HG02970 (cell line): Measurements from ENCODE around the gene WFDC5.
"Not testable (repeated sequence)": the region's sequence is repeated elsewhere in the genome, so short reads cannot be mapped to it uniquely, and the experiment has no call there.

Source experiments
- ATAC-seq: cut with Tn5 transposase; IDR thresholded peaks from one replicate; pipeline ENCODE4 v1.9.1; 2021; ENCODE audit warnings: mild to moderate bottlenecking, moderate library complexity, moderate number of reproducible peaks; ENCODE audit not compliant: unreplicated experiment, low FRiP score

Gene WFDC5

DNA sequence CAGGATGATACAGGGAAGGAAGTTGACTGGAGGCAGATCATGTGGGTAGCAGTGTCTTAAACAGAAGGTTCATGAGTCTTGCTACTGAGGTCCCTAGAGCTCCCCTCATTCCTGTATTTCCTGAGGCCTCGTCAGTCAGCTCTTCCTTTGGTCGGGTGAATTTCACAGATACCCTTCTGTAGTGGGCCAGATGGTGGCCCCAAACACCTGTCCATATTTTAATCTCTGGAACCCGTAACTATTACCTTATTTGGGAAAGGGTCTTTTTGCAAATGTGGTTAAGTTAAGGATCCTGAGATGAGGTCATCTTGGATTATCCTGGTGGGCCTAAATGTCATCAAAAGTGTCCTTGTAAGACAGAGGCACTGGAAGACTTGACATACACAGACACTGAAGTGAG is 23.6 kb downstream of the WFDC5 start:
- no peak for ATAC-seq

DNA sequence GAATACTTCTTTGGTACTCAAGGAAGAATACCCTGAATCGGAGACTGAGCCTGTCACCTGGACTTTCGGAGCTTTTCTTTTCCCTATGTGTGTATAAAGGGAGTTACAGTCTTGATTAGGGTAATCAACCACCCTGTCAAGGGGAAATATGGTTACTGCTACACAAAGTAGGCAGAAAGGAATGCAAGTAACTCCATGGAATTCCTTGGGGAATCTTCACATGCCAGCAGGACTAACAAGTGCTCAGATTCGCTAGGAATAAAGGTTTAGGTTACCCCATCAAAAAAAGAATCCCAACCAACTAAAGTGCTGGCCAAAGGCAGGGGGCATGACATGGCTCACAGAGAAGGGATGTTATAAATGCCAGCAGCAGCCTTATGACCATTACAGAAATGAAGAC is 24.5 kb downstream of the WFDC5 start:
- ATAC-seq, result no peak

DNA sequence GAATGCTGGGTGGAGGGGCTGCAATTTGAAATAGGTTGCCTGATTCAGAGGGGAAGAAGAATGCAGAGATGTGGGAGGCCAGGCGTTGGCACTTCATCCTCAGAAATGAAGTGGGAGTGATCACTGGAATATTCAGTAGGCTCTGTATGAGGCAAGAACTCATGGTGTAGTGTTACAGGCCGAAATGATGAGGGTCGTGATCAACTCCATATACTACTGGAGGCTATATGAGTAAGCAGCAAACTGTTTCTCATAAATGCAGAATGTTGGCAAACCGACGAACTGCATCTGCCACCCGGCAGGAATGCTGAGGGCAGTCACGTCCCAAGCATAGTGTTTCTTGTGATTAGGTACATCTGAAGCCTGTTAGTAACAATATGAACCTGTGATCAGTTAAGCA is 26.7 kb downstream of the WFDC5 start:
- ATAC-seq, result no peak

DNA sequence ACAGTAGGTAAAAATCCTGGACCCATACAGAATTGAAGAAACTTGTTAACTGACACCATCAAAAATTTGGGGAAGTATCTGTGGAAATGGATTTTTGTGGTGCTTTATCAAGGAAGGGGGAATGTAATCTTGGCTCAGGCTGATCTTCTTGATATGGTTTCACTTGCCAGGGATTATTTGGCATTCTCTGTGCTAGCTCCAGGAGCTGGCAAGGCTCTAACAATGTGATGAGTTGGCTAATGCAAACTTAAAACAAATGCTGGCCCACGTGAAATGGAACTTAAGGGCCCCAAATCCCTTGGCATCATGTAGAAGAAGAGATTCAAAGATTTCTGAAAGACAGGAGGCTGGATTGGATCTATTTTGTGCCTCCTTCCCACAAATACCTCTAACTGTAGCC is 27.2 kb downstream of the WFDC5 start:
- no peak for ATAC-seq

DNA sequence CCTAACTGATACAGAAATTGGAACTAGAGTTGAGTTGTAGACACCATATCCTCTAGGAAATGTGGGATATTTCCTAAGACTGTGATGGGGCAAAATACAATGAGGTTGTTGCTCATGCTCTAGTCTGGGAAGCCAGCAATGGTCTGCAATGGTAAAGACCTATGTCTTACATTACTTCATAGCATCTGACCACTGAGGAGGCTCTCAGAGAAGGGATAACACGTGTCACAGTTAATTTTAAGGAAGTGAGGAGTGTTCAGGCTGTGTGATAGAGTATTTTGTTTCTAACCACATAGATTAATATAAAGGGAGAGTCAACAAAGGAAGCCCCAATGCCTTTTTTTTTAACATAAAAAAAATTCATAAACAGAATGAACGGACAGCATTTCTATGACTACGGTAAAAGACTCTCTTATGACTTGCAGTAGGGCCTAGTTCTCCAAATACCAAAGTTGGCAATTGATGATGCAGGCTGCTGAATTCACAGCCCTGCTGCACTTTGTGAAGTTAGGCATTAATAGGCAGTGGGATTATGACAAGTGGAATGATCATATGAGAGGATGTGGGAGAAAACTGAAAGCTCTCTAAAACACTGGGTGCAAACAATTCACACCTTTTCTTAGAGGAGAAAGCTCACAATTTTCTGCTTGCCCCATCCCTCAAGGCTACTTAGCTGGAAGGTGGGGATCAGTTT is 27.7 kb downstream of the WFDC5 start:
- ATAC-seq, result no peak

DNA sequence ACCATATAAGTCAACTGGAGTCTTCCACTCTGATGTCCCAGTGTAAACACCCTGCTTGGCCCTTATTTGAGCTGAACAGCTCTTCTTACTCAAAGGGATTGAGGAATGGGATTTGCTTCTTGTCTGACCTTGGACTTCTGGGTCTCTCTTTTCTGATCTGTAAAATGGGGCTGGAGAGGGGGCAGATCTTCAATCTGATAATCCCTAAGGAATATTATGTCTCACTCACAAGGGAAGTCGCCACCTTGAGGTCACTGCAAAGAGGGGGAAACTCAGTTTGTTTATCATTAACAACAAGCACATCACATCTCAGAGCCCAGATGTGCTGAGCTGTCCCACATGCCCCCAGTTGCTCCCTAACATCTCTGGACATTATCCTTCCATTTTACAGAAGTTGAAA is 29.1 kb downstream of the WFDC5 start:
- no peak for ATAC-seq

DNA sequence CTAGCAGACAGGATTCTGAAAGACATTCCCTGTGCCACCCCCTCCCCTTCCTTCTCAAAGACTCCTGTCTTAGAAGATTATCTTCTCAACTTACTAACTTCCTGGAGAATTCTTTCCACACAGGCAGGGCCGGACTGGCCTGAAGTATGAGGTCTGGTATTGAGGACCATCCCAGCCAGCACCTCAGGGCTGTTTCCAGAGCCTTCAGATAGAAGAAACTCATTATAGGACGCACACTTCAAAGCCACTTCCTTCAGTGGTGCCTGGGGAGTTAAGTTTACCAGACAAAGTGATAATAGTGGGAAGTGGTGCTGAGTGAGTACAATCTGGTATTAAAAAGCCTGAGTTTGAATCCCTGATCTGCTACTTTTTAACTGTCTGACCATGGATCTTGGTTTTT is 29.7 kb downstream of the WFDC5 start:
- no peak for ATAC-seq

DNA sequence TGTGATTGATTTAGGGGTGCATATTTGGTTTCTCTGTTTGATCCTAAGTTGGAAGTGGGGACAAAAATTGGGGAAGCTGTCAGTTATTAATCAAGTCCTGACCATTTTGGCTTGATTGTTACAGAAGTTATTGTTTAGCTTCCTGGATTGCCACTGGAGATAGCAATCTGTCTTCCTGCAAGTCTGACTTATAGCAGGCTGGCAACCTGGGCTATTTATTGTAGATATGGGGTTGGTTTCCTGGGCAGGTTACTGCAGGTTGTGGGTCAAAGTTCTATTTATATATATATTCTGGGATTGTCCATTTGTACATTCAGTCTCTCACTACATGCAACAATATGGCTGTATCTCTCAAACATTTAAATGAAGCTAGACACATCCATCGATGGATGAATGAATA is 31.8 kb downstream of the WFDC5 start:
- ATAC-seq, result no peak

DNA sequence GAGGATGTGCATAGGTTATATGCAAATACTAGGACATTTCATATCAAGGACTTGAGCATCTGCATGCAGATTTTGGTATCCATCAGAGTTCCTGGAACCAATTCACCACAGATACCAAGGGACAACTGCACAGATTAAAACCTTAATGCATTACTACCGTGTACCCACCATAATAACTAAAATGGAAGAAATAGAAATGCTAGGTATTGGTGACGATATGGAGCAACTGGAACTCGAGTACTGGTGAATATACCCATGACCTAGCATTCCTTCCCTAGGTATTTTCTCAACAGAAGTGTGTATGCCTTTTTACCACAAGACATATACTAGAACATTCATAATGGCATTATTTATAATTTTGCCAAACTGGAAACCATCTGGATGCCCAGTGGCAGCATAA is 32.5 kb downstream of the WFDC5 start:
- no peak for ATAC-seq

DNA sequence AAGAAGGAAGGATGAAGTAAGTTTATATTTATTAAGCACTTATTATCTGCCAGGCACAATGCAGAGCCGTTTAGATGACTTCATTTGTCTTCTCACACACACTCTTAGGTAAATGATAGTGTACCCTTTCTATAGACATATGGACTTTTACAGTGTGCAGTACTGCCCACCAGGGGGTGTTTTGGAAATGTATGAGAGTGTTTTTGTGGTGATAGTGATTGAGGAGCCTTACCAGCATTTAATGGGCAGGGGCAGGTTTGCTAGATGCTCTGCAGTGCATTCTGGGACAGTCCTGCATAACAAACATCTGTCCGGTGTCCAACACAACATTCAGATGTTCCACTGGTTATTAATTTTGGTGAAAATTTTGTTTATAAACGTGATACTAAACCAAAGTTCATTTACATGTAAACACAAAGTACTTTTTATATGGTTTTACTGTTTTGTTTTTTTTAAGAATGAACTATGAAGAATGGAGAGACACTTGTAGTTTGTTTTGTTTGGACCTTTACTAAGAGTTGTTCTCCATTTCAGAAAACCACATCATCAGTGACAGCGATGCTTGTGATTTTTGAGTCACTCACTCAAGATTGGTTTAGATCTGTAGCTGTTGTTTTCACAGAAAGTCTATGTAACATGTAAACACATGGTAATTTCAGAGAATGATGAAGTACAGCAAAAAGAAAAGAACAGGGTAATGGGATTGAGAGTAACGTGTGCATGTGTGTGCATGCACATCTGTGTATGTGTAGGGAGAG is 33.9 kb downstream of the WFDC5 start:
- ATAC-seq, result no peak

DNA sequence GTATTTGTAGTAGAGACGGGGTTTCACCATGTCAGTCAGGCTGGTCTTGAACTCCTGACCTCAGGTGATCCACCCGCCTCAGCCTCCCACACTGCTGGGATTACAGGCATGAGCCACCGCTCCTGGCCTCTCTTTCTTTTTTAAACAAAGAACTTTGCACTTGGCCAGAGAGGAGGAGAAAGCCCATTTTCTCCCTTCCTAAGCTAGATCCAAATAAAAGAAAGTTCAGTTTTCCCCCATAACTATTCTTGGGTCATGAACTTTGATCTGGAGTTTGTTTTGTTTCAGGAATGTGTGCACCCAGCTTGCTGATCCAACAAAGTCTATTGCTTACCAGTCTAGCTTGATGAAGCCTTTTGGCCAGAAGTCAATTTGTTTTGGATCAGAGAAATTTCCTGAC is 37.4 kb downstream of the WFDC5 start:
- no peak for ATAC-seq

DNA sequence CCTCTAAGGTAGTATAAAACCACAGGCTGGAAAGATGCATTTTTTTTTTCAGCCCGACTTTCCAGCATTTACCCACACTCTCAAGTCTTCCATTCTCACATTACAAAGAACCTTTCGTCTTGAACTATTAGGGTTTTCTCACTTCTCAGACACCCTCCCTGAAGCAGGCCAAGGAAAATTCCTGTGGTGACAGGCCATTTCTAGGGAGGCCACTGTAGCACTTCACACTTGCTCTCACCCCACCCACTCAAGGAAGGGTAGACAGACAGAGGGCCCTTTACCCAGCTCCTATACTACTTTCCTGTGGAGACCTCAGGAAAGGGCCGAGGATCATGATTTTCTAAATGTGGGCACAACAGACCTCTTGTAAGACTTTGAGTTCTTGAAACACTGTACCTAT is 41.8 kb downstream of the WFDC5 start:
- no peak for ATAC-seq

DNA sequence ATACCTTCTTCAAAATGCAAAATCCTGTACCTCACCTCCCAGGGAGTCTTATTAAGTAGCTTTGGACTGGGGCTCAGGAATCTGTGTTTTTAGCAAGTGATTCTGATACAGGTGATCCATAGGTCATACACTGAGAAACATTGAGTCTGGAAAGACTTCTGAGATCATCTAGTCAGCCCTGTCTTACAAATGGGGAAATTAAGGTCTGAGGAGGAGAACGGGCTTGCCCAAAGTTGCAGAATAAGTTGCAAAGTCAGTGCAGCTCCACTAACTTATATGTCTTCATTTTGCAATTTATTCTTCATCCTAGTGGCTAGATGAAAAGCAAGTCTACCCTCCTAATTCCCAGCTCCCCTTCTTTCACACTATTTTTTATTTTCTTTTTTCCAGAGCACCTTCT is 42.9 kb downstream of the WFDC5 start:
- no peak for ATAC-seq

DNA sequence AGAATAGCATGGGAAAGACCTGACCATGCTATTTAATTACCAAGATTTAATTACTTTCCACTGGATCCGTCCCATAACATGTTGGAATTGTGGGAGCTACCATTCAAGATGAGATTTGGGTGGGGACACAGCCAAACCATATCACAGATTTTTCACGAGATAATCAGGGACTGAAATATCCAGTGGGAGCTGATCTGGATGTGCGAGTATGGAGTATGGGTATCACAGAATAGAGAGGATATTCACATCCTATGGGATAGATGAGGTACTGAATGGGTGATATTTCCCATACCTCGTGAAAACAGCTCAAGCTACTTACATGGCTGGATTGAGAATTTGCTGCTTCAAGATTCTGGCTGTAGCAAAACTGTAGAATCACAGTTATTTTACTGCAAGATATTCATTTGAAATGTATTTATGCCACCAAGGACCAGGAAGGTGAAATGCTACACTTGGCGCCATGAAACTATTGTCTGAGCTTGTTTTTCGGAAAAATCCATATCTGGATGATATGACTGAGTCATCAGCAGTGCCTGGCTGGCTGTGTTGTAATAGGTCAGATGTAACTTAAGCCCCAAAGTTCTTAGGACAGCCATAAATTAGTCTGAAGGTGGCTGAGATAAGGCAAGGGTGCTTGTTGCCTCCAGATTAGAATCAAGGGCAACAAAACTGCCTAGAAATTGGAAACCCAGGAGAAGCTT is 43.9 kb downstream of the WFDC5 start:
- ATAC-seq, result no peak

DNA sequence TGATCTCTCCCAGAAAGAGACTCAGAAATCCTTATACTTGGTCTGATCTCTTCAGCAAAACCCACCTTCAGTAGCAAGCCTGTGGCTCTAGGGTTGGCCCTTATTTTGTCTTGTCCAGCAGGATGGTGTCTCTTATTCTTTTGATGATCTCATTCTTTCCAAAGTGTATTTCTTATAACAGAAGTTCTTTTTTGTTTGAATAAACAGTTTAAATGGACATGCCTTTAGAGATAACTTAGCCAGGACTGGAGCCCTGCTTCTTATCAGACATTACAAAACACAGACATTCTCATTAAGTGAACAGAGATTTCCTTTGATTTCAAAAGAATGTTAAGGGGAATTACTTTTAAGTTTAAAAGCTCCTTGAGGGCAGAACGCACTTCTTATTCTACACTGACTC is 45.7 kb downstream of the WFDC5 start:
- no peak for ATAC-seq

DNA sequence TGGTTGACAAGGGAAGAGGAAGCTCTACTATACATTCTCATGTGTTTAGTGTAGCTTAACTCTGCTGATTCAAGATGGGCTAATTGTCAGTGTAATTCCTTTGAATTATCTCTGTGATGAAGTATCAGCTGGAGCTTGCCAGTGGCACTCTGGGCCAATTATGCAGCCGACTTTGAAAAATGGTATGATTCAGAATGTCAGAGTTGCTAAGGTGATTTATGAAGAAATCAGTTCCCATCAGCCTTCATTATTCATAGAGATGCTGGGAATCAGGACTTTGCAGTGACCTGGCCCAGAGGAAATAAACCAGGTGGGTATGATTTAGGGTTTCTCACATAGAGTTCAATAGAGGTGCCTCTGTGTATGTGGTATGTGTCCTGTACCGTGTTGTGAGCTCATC is 47.4 kb downstream of the WFDC5 start:
- ATAC-seq, result no peak

DNA sequence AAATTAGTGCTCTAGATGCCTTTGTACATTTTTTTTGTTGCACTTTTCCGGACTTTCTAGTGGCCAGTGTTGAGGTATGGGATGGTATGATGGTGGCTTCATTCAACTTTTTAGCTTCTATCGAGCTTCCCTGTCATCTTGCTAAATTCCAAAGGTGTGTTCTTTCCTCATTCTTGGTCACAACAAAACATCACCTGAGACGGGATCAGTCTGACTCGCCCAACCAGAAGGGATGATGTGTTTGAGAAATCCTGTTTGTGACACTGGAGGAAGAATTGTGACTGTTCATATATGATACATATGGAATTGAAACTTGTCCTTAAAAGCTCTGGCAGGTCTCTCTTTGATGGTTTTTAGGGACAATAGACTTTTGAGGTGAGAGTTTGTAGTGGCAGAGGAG is 47.9 kb downstream of the WFDC5 start:
- ATAC-seq, result no peak

DNA sequence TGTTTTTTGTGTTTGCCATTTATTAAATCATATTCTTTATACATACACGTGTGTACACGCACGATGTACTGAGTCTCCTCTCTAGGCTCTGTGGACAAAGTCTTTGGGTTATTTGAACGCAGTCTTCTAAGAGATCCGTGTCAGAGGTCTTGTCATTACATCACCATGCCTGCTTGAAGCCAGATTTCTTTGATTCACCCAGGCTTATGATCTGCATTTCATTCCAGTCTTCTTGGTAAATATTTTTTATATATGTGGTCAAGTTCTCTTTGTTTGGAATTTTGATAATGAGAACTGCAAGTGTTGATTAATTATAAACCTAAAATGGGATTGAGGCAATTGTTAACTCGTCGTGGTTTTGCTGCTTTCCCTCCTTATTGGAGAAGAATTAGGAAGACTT is 48.6 kb downstream of the WFDC5 start:
- ATAC-seq, result no peak

DNA sequence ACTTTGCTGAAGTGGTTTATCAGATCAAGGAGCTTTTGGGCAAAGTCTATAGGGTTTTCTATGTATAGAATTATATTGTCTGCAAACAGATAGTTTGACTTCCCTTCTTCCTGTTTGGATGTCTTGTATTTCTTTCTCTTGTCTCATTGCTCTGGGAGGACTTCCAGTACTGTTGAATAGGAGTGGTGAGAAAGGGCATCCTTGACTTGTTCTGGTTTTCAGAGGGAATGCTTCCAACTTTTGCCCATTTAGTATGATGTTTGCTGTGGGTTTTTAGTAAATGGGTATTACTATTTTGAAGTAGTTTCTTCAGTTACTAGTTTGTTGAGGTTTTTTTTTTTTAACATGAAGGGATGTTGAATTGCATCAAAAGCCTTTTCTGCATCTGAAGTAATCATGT is 50.2 kb downstream of the WFDC5 start:
- ATAC-seq, result no peak

DNA sequence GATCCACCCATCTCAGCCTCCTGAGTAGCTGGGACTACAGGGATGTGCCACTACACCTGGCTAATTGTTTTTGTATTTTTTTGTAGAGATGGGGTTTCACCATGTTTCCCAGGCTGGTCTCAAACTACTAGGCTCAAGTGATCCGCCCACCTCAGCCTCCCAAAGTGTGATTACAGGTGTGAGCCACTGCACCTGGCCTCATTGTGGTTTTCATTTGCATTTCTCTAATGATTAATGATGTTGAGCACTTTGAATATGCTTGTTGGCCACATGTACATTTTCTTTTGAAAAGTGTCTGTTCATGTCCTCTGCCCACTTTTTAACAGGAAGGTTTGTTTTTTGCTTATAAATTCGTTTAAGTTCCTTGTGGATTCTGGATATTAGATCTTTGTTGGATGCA is 51.9 kb downstream of the WFDC5 start:
- ATAC-seq, result not testable (repeated sequence)

DNA sequence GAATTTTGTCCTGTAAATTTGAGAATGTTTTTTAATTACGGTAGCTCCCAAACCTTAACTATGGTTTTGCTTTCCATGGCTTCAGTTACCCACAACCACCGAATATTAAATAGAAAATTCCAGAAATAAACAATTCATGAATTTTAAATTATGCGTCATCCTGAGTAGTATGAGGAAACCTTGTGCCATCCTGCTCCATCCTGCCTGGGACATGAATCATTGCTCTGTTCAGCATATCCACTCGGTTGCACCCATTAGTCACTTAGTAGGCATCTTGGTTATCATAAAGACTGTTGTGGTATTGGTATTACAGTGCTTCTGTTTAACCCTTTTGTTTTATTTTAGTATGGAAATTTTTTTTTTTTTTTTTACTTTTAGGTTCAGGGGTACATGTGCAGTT is 53.7 kb downstream of the WFDC5 start:
- ATAC-seq, result no peak

DNA sequence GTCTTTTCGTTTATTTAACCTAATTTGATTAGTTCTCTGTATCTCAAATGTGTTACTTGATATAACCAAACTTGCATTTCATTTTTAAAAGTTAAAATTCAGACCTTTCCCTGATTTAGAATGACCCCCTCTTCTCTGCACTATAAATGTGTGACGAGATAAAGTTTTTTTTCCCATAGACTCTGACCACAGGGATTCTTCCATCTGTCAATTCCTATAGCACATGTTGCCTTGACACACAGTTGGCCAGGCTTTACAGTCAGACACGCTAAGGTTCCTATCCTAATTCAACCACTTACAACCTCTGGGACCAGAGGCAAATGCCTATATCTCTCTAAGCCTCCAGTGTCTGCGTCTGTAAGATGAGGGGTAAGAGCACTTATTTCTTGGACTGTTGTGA is 54.7 kb downstream of the WFDC5 start:
- no peak for ATAC-seq
